Measurements from ENCODE around the gene TMEM151B. TPM values are rescaled to one million over a fixed set of nuclear protein-coding genes. Genes with fewer than 3 reads are reported as not detected.

TMEM151B gene
- total and polyA plus RNA-seq, 2 of the 13 experiments (the other 11 are each of a cell fraction or from before 2014, with no cell fraction given) = not detected

GRCh38 chr6:44237813-44238433, 32.3 kb upstream of the TMEM151B start (continued):
- 0 out of 2 replicates have a peak, but pooled peaks have one; percentile 9 for TF ChIP-seq RERE (CRISPR knock-in tag; IDR thresholded peaks at IDR 0.05; ENCODE audit: low read depth)
- no peak for TF ChIP-seq KDM6A (CRISPR knock-in tag; IDR thresholded peaks at IDR 0.05; ENCODE audit: low read depth)
- TF ChIP-seq MAFF (IDR thresholded peaks at IDR 0.05; ENCODE audit: low read depth, low read length) = no peak; the same call in 1 of the 2 replicates
- peak; percentile 37; the same call in 1 of the 2 replicates for TF ChIP-seq ZBTB39 (CRISPR knock-in tag; IDR thresholded peaks at IDR 0.05)
- TF ChIP-seq ARID4A (CRISPR knock-in tag; IDR thresholded peaks at IDR 0.05; ENCODE audit: borderline replicate concordance) = peak; percentile 68; the same call in 1 of the 2 replicates
- no peak for TF ChIP-seq FOXP1 (IDR thresholded peaks at IDR 0.05)
- TF ChIP-seq FOXP1 (CRISPR knock-in tag; IDR thresholded peaks at IDR 0.05) = no peak
- no peak; the same call in 1 of the 2 replicates for TF ChIP-seq ZNF703 (CRISPR knock-in tag; IDR thresholded peaks at IDR 0.05; ENCODE audit: borderline replicate concordance)
- 0 out of 2 replicates have a peak, but pooled peaks have one; percentile 37 for TF ChIP-seq ZNF253 (CRISPR knock-in tag; IDR thresholded peaks at IDR 0.05; ENCODE audit: borderline replicate concordance)
- TF ChIP-seq, protein P1, sequence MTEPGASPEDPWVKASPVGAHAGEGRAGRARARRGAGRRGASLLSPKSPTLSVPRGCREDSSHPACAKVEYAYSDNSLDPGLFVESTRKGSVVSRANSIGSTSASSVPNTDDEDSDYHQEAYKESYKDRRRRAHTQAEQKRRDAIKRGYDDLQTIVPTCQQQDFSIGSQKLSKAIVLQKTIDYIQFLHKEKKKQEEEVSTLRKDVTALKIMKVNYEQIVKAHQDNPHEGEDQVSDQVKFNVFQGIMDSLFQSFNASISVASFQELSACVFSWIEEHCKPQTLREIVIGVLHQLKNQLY (CRISPR knock-in tag; IDR thresholded peaks at IDR 0.05) = no peak
- no peak for TF ChIP-seq ZNF562 (CRISPR knock-in tag; IDR thresholded peaks at IDR 0.05; ENCODE audit: borderline replicate concordance)
- no peak; the same call in 1 of the 2 replicates for TF ChIP-seq BRD4 (CRISPR knock-in tag; IDR thresholded peaks at IDR 0.05)
- 0 out of 2 replicates have a peak, but pooled peaks have one; percentile 59 for TF ChIP-seq ZNF264 (CRISPR knock-in tag; IDR thresholded peaks at IDR 0.05)
- TF ChIP-seq SALL2 (CRISPR knock-in tag; IDR thresholded peaks at IDR 0.05) = peak; percentile 94
- TF ChIP-seq IKZF1 (IDR thresholded peaks at IDR 0.05) = no peak
- no peak; the same call in 1 of the 2 replicates for TF ChIP-seq NFE2 (CRISPR knock-in tag; IDR thresholded peaks at IDR 0.05)
- no peak for TF ChIP-seq NKX3-1 (CRISPR knock-in tag; IDR thresholded peaks at IDR 0.05)
- TF ChIP-seq ZFP36 (IDR thresholded peaks at IDR 0.05; ENCODE audit: borderline replicate concordance, low read depth, low read length, partially characterized antibody) = no peak

Measured in HepG2 (cell line).